ENCODE results near the gene EGFR.

DNA sequence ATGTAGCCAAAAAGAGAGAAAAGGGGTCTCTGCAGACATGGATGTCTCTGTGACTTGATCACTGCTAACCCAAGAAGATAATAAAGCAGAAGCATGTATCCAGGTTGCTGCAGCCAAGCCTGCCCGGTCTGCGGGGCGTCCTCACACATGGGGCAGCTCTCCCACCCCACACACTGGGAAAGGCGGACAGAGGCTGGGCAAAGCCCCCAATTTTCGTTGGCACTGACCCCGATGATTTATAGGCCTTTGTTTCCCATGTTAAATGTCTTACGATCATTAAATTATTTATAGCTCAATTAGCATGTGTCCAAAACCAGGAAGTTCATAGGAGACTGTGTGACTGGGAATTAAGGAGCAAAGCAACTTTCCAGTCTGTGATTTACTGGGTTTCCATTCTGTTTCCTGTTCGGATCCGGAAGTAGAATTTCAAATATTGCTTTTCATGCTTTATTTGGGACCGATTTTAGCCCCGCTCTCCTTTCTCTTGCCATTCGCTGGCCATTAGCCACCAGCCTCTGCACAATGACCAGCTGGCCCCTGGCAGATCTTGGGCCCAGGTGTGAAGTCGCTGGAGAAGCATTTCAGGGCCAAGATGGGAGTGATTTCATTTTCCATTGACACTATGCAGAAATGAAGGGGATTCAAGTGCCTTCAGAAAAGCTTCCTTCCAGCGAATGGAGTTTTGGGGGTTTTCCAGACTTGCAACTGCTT, 91.6 kb downstream of the EGFR start:
- TF ChIP-seq POLR2AphosphoS5 (IDR thresholded peaks at IDR 0.05) (peak; percentile 16), POLR2A (IDR thresholded peaks at IDR 0.05) (no peak)
- TF ChIP-seq, protein P1, sequence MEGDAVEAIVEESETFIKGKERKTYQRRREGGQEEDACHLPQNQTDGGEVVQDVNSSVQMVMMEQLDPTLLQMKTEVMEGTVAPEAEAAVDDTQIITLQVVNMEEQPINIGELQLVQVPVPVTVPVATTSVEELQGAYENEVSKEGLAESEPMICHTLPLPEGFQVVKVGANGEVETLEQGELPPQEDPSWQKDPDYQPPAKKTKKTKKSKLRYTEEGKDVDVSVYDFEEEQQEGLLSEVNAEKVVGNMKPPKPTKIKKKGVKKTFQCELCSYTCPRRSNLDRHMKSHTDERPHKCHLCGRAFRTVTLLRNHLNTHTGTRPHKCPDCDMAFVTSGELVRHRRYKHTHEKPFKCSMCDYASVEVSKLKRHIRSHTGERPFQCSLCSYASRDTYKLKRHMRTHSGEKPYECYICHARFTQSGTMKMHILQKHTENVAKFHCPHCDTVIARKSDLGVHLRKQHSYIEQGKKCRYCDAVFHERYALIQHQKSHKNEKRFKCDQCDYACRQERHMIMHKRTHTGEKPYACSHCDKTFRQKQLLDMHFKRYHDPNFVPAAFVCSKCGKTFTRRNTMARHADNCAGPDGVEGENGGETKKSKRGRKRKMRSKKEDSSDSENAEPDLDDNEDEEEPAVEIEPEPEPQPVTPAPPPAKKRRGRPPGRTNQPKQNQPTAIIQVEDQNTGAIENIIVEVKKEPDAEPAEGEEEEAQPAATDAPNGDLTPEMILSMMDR (IDR thresholded peaks at IDR 0.05) = no peak

Data from prostate gland (tissue), 2 donors.